Activated T-cell treated with anti-CD3 and anti-CD28 coated beads, Interleukin-2, amount 50 U/mL, for 24 hours (primary cell): Measurements from ENCODE around the gene NHLRC2.
"Not testable (repeated sequence)": the region's sequence is repeated elsewhere in the genome, so short reads cannot be mapped to it uniquely, and the experiment has no call there.

ENCODE experiments used
- DNase-seq: peaks from one replicate; pipeline ENCODE4 v3.0.0-alpha.2; 2020
- H3K27ac Mint-ChIP-seq: 2 replicates; pipeline ENCODE4 v1.8.0; 2020; ENCODE audit warnings: mild to moderate bottlenecking, mixed read lengths
- H3K27me3 Mint-ChIP-seq: 2 replicates; pipeline ENCODE4 v1.8.0; 2020; ENCODE audit warnings: mixed read lengths
- H3K36me3 Mint-ChIP-seq: 2 replicates; pipeline ENCODE4 v1.8.0; 2020; ENCODE audit warnings: low read depth, mixed read lengths
- H3K4me1 Mint-ChIP-seq: 2 replicates; pipeline ENCODE4 v1.8.0; 2020; ENCODE audit warnings: low read depth, mixed read lengths
- H3K4me3 Mint-ChIP-seq: 2 replicates; pipeline ENCODE4 v1.8.0; 2020; ENCODE audit warnings: mild to moderate bottlenecking, moderate library complexity, mixed read lengths
- H3K9me3 Mint-ChIP-seq: 2 replicates; pipeline ENCODE4 v1.8.0; 2020; ENCODE audit warnings: mixed read lengths

NHLRC2 gene

DNA sequence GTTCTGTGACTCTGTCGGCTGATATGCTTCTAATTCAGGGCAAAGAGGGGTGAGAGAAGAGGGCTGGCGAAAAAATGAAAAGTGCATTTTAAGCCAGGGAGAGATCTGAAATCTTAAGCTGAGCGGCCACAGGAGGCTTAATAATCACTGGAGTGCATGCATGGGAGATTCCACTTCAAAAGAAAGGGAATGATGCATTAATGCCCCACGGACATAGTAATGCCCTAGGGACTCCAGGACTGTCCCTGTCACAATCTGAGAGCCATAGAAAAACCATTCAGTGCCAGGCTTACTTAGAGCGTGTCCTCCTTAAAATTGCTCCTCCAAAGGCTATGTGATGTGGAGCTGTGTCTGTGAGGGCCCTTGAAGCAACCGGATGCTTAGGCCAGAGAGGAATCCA lies 75.1 kb downstream of the NHLRC2 start:
- H3K4me3 Mint-ChIP-seq, result no peak overlapping the region
- no peaks in the 10 kb centered on the region for H3K4me1 Mint-ChIP-seq
- DNase-seq, result no peak
- peaks cover 8% of the 10 kb centered on the region for H3K9me3 Mint-ChIP-seq
- no peak overlapping the region for H3K27ac Mint-ChIP-seq
- H3K27me3 Mint-ChIP-seq, result peaks cover 38% of the 10 kb centered on the region
- H3K36me3 Mint-ChIP-seq, result peaks cover 2% of the 10 kb centered on the region

DNA sequence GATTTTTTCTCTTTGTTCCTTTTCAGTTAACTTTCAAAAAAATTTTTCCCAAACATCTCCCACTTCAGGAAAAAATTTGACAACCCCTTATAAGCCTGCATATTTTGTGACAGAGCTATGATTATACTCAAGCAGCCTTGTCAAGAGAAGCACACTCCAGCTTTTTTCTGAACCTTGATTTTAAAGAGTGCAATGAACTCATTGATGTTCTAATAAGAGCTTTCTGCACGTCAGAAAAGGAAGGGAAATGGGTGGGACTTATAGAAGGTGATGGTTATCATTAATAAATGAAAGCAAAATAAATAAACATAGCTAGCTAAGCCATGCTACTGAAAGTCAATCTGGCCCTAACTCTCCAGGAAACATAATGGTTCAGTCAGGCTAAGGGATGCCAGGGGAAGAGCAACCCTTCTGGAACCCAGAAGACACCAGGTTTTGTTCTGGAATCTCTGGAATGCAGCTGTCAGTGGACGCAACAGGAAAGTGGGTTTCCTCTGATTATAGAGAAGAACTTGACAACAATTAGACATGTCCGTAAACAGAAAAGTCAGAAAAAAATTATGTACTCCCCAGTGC lies 76.1 kb downstream of the NHLRC2 start:
- Mint-ChIP-seq H3K4me3 (no peak overlapping the region), H3K27ac (no peak overlapping the region), H3K27me3 (peaks cover 29% of the 10 kb centered on the region), H3K36me3 (no peaks in the 10 kb centered on the region), H3K9me3 (no peaks in the 10 kb centered on the region), H3K4me1 (no peaks in the 10 kb centered on the region)
- DNase-seq, result no peak

DNA sequence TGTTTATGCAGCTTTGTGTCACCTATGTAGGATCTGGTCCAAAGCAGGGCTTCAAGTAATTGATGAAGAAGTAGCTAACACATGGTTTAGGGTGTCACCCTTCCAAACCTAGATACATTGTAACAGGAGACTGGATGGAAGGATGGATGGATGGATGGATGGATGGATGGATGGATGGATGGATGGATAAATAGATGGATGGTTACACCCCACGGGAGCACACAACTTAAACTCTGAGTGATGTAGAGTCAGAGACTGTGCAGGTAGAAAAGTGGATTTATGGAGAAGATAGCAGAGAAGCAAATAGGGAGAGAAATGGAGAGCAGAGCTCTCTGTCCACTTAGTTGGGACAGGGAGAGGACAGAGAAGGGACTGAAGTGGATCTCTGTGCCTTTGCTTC lies 78.4 kb downstream of the NHLRC2 start:
- Mint-ChIP-seq H3K27ac (no peak overlapping the region), H3K4me3 (no peak overlapping the region), H3K4me1 (no peaks in the 10 kb centered on the region)

DNA sequence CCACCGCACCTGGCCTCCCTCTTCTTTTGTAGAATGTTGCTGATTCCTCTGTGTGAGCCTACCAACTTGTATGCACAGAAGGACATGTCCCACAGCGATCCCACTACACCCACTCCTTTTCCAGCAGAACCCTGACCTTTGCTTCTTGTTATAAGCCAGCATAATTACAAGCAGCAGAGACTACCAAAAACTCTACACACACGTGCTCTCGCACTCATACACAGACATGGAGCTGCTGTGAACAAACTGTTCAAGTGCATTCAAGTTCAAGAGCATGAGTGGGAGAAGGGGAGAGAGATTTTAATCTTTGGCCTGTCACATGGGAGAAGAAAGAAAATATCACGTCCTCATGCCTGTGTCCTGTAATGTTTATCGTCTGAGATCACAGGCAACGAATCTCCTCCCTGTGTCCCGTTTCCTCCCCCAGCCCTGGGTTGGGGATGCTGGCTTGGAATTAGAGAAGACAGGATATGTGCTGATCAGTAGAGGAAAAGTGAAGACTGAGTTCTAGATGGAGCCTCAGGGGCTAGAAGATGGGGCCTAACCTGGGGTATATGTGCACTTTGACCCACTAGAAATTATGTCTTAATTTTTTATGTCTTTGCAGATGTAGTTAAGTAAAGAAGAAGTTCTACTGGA lies 79.6 kb downstream of the NHLRC2 start:
- peaks cover 5% of the 10 kb centered on the region for H3K27me3 Mint-ChIP-seq
- no peaks in the 10 kb centered on the region for H3K9me3 Mint-ChIP-seq
- no peaks in the 10 kb centered on the region for H3K36me3 Mint-ChIP-seq
- H3K4me3 Mint-ChIP-seq, result no peak overlapping the region
- H3K4me1 Mint-ChIP-seq, result no peaks in the 10 kb centered on the region
- H3K27ac Mint-ChIP-seq, result no peak overlapping the region
- no peak for DNase-seq

More for the DNA sequence above, 78.4 kb downstream of the NHLRC2 start:
- Mint-ChIP-seq H3K9me3 (no peaks in the 10 kb centered on the region), H3K27me3 (peaks cover 9% of the 10 kb centered on the region), H3K36me3 (no peaks in the 10 kb centered on the region)
- DNase-seq, result no peak

DNA sequence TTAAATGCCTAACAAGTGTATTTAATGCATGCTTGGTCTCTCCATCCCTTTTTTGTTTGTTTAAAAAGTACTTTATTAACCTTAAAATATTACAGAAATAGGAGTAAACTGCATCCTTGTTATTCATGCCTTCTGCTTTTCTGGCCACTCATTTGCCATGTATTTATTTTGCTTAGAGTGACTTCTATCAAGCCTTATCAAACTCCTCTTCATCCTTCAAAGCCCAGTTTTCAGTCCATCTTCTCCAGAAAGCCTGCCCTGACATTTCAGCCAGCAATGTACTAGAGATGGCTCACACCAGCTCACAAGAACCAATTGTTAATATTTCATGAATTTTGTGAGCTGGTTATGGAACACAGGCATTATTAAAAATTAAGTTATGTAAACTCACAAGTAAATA lies 82.8 kb downstream of the NHLRC2 start:
- DNase-seq, result no peak
- H3K4me1 Mint-ChIP-seq, result no peaks in the 10 kb centered on the region
- no peak overlapping the region for H3K27ac Mint-ChIP-seq
- H3K4me3 Mint-ChIP-seq, result no peak overlapping the region
- peaks cover 17% of the 10 kb centered on the region for H3K27me3 Mint-ChIP-seq
- no peaks in the 10 kb centered on the region for H3K9me3 Mint-ChIP-seq
- H3K36me3 Mint-ChIP-seq, result no peaks in the 10 kb centered on the region

DNA sequence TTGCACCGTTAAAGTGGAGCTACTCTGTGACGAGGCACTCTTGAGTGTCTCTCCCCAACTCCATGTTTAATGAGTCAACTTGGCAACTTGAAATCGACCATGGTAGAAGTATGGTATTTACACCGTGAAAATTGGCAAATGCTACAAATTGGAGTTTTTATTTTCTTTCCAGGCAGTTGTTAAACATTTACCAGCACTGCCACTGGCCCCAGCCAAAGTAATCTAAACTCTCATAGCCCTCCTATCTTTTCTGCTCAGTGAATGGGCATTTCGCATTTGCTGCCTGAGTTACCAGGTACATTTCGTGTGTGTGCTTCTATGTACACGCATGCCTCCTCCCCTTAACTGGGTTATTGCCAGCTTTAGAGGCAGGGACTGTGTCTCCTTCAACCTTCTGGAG lies 83.3 kb downstream of the NHLRC2 start:
- Mint-ChIP-seq H3K27me3 (peaks cover 17% of the 10 kb centered on the region), H3K36me3 (no peaks in the 10 kb centered on the region), H3K4me1 (no peaks in the 10 kb centered on the region), H3K4me3 (no peak overlapping the region), H3K27ac (no peak overlapping the region), H3K9me3 (no peaks in the 10 kb centered on the region)
- no peak for DNase-seq

DNA sequence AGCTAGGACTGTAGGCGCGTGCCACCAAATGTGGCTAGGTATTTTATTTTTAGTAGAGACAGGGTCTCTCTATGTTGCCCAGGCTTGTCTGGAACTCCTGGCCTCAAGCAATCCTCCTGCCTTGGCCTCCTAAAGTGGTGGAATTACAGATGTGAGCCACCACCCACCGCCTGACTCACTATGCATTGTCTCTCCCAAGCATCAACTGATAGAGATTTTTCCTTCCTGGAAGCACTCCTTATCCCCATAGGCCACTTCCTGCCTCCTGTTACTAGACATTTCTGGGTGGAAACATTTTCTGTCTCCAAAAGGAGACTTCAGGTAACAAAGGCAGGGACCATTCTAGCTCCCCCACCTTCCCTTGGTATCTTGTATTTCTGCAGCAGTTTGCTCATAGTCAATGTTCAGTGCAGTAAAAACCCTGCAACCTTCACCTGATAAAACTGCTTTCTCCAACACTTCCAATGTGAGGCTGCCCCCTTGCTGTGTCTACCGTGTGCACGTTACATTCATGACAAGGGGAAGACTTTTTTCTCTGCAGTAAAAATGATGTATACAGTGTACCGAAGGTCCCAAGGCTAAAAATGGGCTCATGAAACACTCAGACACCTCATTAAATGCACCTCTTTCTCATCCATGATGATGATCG lies 84.9 kb downstream of the NHLRC2 start:
- Mint-ChIP-seq H3K4me3 (no peak overlapping the region), H3K36me3 (no peaks in the 10 kb centered on the region), H3K27me3 (peaks cover 17% of the 10 kb centered on the region), H3K9me3 (no peaks in the 10 kb centered on the region), H3K4me1 (no peaks in the 10 kb centered on the region), H3K27ac (no peak overlapping the region)
- DNase-seq, result no peak

DNA sequence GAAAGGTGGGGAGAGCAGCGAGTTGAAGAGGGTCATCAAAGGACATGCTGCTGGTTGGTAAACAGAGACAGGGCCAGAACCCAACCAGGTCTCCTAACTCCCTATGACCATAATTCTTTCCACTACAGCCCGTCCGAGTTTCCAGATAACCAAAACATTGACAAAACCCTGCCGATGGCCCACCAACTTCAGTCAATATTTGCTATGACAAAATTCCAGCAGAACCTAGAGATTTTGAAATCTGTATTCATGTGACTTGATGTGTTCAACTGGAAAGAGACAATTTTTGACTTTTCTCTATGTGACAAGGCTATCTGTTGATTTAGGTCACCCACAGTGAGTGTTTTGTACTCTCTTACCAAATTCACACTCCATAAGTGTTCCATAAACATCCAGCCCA lies 86.7 kb downstream of the NHLRC2 start:
- H3K27ac Mint-ChIP-seq, result no peak overlapping the region
- H3K4me3 Mint-ChIP-seq, result no peak overlapping the region
- peaks cover 17% of the 10 kb centered on the region for H3K27me3 Mint-ChIP-seq
- H3K36me3 Mint-ChIP-seq, result no peaks in the 10 kb centered on the region
- H3K9me3 Mint-ChIP-seq, result no peaks in the 10 kb centered on the region
- no peaks in the 10 kb centered on the region for H3K4me1 Mint-ChIP-seq
- no peak for DNase-seq

DNA sequence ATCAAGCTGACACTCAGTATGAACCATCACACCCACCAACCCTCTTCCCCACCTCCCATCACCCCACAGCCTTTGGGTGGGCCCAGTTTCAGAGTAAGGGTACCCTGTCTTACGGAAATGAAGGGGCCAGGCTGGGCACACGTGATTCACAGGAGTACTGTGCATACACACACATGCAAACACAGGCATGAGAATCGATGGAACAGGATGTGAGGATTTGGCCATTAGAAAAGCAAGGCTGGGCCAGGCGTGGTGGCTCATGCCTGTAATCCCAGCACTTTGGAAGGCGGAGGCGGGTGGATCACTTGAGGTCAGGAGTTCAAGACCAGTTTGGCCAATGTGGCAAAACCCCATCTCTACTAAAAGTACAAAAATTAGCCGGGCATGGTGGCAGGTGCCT lies 88.7 kb downstream of the NHLRC2 start:
- H3K4me3 Mint-ChIP-seq, H3K27ac Mint-ChIP-seq, H3K36me3 Mint-ChIP-seq, H3K4me1 Mint-ChIP-seq, H3K9me3 Mint-ChIP-seq, DNase-seq: not testable (repeated sequence)
- H3K27me3 Mint-ChIP-seq, result peaks cover 17% of the 10 kb centered on the region

DNA sequence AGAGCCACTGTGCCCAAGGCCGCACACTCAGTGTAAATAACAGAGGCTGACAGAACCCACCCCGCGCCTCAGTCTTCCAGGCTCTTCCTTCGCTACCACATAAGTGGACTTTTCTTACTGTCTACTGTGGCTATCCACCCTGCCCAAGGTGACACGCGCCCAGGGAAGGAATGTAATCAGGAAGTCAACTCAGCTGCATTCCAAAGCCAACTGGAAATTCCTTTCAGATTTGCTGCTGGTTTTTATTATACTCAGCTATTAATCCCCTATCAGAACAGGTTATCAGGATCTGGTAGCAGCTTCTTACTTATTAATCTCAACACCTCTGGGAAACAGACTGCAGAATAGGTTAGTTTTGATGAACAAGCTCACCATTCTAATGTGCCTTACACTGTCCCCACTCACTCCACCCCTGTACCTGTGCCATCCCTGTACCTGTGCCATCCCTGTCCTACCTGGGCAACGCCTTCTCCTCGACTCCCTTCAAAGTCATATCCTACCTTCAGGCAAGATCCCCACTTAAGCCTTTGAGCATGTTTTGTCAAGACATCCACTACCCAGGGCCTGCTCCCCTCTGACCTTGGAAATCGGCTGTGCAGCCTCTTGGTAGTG lies 90.7 kb downstream of the NHLRC2 start:
- DNase-seq, result no peak
- Mint-ChIP-seq H3K36me3 (no peaks in the 10 kb centered on the region), H3K27ac (no peak overlapping the region), H3K27me3 (peaks cover 9% of the 10 kb centered on the region), H3K4me1 (peaks cover 7% of the 10 kb centered on the region), H3K9me3 (no peaks in the 10 kb centered on the region), H3K4me3 (no peak overlapping the region)

DNA sequence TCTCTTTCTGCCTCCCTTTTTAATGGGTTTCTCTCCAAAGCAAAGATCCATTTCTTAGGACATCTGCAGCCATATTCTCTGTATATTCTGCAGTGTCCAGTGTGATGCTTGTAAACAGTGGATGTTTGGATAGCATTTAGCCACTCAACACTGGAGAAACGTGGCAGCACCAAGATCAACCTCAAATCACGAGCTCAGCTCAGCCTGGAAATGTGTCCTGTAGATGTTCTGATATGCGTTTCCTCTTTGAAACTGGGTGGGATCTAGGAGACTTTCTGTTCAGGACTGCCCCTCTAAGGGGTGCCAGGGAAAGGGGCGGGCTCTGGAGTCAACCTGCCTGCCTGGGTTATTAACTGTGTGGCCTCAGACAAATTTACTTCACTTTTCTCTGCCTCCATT lies 91.2 kb downstream of the NHLRC2 start:
- H3K27ac Mint-ChIP-seq, result no peak overlapping the region
- peaks cover 6% of the 10 kb centered on the region for H3K27me3 Mint-ChIP-seq
- no peak for DNase-seq
- no peaks in the 10 kb centered on the region for H3K36me3 Mint-ChIP-seq
- no peaks in the 10 kb centered on the region for H3K9me3 Mint-ChIP-seq
- no peak overlapping the region for H3K4me3 Mint-ChIP-seq
- H3K4me1 Mint-ChIP-seq, result peaks cover 7% of the 10 kb centered on the region

DNA sequence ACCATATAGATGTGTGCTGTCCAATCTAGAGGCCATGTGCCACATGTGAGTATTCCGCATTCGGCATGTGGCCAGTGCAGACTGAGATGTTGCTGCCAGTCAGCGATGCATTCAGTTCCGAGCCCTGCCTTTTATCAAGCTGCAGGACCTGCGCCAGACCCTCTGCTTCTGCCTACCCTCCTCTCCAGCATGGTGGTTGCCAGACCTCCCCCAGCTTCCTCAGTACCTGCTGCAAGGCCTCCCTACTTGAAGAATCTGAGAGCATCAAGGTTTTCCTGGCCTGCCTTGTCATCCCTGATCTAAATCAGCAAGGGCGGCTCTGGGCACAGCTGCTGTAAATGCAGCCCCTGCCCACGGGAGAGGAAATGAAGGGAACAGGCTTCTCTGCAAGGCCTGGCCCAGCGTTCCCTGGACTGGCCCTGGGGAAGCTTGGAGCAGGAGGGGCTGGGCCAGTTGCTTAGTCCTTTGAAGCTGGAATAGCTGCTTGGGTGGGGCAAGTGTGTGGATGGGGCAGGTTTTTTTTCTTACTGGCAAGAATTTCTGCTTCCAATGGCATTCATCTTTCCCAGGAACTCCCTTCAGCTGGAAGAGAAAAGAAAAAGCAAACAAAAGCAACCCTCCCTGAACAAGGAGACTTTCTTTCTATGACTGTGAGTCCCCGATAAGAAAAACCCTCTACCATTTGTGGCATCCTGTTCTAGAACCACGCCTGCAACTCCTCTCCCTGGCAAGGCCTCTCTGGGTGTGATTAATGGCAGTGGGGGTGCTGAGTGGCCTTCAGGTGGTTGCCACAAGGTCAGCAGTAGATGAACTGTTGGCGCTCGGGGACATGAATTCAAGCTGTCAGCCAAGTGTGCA lies 93.0 kb downstream of the NHLRC2 start:
- no peaks in the 10 kb centered on the region for H3K36me3 Mint-ChIP-seq
- DNase-seq, result no peak
- H3K27ac Mint-ChIP-seq, result no peak overlapping the region
- H3K27me3 Mint-ChIP-seq, result no peaks in the 10 kb centered on the region
- H3K4me1 Mint-ChIP-seq, result peaks cover 7% of the 10 kb centered on the region
- H3K4me3 Mint-ChIP-seq, result no peak overlapping the region
- H3K9me3 Mint-ChIP-seq, result no peaks in the 10 kb centered on the region

DNA sequence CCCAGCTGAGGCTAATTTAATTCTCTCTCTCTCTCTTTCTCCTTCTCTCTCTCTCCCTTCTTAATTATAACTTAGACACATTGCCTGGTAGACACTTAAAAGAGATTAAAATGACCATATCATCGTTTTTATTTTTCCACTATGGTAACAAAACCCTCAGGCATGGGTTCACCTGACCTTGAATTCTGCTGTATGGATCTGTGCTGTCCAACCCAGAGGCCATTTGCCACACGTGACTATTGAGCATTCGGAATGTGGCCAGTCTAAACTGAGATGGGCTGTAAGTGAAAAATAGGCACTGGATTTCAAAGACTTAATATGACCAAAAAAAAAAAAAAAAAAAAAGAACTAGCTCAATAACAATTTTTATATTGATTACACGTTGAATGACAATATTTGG lies 93.6 kb downstream of the NHLRC2 start:
- H3K4me3 Mint-ChIP-seq, result no peak overlapping the region
- no peak for DNase-seq
- H3K27ac Mint-ChIP-seq, result no peak overlapping the region
- no peaks in the 10 kb centered on the region for H3K9me3 Mint-ChIP-seq
- H3K4me1 Mint-ChIP-seq, result peaks cover 7% of the 10 kb centered on the region
- H3K36me3 Mint-ChIP-seq, result no peaks in the 10 kb centered on the region
- H3K27me3 Mint-ChIP-seq, result no peaks in the 10 kb centered on the region

DNA sequence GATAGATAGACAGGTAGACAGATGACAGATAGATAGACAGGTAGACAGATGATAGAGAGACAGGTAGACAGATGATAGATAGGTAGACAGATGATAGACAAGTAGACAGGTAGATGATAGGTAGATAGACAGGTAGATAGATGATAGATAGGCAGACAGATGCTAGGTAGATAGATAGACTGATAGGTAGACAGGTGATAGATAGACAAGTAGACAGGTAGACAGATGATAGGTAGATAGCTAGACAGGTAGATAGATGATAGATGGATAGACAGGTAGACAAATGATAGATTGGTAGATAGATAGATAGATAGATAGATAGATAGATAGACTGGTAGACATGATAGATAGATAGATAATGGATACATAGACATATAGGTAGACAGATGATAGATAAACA lies 95.8 kb downstream of the NHLRC2 start:
- no peak for DNase-seq
- no peaks in the 10 kb centered on the region for H3K27me3 Mint-ChIP-seq
- H3K36me3 Mint-ChIP-seq, result no peaks in the 10 kb centered on the region
- no peak overlapping the region for H3K27ac Mint-ChIP-seq
- no peak overlapping the region for H3K4me3 Mint-ChIP-seq
- no peaks in the 10 kb centered on the region for H3K9me3 Mint-ChIP-seq
- peaks cover 14% of the 10 kb centered on the region for H3K4me1 Mint-ChIP-seq
